Measurements from ENCODE around the gene LARGE1.

LARGE1 gene

DNA sequence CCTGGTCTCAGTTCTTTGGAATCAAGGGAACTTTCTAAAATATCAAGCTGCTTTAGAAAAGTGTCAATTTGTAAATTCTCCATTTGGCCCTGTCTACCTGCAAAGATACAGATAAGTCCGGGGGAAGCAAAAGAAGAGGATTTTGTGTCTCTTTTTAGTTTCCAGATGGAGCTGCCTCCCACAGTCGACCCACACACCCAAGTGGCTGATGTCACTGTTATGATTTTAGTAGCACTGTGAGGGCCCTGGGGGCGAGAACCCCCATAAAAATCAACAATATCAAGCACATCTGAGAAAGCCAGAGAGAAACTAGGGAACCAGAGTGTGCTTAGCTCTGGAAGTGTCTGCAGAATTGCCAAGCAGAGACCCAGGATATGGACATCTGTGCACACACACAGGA, 212.7 kb downstream of the LARGE1 start:
- DNase-seq: no peak

DNA sequence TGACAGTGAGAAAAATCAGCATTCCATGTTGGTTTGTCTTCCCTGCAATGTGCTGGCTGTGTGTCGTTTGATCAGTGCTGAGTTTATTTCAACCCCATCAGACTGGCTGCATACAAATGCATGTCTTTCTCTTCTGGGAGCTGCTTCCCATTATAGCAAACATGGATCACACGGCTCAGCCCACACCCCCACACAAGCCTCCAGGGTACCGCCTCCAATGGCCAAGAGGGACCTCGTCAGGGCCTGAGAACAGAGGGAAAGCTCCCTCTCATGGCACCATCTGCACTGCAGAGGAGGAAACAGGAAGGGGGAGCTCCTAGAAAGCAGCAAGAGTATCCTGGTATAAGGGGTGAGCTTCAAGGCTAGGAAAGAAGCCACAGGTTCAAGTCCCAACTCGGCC, 214.2 kb downstream of the LARGE1 start:
- DNase-seq: no peak

DNA sequence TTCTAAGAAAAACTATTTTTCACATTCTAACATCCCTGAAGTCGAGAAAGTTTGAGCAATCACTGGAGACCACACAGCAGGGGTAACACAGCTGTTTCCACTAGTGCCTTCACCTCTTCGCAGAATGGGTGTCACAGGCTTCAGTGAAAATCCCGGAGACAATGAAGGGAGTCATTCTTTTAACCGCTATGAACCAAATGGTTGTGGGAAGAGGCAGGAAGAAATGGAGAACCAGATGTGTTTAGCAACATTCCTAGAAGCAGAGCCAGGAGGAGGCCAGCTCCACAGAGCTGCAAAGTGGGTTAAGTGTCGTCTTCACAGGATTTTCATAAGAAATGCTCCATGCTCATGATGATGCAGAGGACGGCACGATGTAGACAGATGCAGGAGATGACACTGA, 221.1 kb downstream of the LARGE1 start:
- DNase-seq: no peak

DNA sequence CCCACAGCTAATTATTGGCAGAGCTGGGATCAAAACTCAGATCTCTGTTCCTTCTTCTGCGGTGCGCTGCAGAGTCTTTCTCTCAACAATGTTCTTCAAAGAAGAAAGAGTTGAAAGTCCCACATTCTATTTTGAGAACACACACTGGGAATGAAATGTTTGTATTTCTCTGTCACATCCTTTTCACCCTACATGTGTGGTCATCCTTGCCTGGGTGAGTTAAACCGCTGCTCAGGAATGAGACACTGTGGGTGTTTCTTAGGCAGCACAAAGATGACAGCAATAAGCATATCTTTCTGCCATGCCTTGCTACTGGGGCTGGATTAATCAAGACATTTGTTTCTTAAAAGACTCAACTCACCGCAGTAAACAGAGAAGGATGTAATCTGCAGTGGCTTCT, 222.6 kb downstream of the LARGE1 start:
- DNase-seq: no peak

DNA sequence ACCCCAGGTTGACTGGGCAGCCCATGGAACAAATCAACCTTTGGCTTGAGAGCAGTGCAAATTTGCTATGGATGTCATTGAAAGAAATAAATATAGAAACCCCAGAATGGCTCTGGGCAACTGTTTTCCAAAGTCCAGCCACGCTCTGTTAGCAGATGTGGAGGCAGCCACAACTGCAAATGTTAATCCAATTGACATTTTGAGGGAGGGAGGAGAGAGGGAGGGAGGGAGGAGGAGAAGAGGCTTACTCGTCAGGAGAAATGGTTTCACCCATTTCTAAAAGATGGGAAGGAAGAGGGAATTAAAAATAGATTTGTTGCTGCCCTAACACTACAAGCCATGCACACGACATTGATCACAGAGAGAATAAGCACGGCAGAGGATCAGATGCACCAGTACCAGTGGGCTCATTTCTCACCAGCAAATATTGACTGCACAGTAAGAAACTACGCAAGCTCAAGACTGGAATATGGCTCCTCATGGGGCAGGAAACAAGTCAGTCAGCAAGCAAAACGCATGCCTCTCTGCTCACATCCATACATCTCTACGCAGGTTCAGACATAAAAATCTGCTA, 229.1 kb downstream of the LARGE1 start:
- DNase-seq: no peak

DNA sequence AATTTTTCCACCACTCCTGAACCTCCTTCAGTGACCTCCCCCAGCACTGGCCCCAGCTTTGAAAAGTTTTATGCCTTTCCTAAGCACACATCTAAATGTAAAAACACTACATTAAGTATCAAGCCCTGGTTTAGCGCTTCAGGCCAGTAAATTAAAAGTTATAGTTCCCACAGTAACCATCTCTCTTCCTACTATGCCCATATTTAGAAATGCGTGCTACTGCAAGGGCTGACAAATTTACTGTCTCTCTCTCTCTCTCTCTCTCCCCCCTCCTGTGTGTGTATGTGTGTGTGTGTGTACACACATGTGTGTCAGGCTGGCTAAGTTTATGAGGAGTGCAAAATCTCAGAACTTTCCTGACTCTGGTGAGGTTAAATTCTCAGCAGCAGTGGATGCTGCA, 231.4 kb downstream of the LARGE1 start:
- DNase-seq: no peak

DNA sequence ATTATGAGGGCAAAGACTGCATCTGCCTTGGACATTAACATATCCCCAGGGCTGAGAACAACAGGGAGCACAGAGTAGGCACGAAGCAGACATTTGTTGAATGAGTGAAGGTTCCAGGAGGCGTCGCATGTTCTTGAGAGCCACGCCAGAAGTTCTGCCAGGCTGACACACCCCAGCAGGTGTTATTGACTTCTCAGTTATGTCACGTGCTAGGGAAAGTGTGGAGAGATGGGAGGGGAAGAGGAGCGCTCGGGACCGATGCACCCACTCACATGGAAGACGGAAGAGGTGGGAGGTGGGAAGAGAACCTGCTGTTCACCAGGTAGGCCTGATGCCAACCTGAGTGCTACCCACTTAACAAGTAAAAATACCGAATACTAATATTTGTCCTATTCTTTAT, 232.8 kb downstream of the LARGE1 start:
- DNase-seq: no peak

DNA sequence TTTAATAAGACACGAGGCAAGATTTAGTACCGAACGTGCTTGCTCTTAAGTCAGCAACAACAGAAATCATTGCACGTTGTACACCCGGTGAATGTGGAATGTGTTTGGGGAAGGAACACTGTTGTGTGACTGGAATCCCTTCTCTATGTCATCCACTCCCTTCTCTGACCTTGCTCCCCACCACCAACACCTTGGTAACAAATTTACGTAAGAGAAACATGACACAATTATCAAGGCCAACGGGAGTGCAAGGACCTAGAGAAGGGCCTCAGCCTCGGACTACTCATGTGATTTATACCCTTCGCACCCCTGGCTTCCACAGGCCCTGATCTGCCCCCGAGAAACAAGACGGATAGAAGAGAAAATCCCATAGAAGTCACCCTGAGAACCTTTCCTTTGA, 236.2 kb downstream of the LARGE1 start:
- no peak for DNase-seq

DNA sequence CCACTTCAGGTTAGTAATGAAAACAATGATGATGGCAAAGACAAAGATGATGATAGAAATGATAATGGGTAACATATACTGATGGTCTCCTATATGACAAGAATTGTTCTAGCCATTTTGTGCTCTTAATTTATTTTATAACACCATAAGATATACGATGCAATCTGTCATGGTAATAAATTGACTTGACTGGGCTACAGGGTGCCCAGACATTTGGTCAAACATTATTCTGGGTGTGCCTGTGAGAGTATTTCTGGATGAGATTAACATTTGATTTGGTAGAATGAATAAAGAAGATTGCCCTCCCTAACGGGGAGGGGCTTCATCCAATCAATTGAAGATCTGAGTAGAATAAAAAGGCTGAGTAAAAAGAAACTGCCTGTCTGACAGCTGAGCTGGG, 237.3 kb downstream of the LARGE1 start:
- no peak for DNase-seq

DNA sequence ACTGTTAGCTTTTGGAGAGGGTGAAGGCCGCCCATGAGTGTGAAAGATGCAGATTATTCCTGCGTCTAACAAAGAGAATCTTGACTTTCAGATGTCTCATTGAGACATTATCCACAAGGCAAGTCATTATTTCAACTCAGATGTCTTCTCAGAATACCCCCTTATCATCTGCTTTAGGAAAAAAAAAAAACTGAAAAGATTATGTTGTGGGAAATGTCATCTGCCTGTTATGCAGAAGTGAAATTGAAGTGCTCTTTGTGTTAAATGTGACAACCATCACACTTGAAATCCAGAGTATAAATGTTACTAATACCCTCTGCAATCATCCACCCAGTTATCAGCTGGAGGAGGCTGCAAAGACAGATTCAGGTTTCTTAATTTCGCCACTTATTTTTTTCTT, 239.6 kb downstream of the LARGE1 start:
- no peak for DNase-seq

DNA sequence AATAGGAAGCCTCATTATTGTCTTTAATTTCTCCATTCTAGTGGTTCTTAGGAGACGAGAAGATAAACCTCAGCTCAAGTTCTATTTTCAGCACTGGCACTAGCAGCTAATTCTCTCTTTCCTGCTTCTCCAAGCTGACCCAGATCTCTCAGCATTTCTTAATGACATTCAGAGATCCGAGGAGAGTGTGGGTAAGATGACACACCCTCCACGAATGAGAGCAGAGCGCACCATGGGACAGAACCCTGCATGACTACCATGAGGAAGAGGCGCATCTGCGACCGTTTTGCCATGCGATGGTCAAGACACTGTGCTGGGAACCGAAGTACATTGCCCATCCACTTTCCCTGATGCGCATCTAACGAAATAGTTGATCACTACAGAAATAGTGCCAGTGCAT, 241.8 kb downstream of the LARGE1 start:
- DNase-seq: no peak

DNA sequence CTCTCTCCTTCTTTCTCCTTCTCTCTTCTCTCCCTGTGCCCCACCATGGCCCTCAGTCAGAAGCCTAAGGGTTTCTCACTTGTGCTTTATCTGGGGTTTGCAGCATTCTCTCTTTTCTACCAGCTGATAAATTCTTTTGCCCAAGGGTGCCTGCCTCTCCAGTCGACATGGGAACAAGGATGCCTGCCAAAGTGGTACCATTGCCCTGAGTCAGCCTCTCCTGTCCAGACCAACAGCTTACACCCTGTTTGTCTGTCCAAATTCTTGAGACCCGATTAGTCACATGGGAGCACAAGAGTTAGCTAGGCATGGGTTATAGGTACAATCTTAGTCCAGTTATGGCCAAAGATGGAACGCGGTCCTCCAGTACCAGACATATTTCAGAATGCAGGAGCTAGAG, 242.7 kb downstream of the LARGE1 start:
- DNase-seq: no peak

DNA sequence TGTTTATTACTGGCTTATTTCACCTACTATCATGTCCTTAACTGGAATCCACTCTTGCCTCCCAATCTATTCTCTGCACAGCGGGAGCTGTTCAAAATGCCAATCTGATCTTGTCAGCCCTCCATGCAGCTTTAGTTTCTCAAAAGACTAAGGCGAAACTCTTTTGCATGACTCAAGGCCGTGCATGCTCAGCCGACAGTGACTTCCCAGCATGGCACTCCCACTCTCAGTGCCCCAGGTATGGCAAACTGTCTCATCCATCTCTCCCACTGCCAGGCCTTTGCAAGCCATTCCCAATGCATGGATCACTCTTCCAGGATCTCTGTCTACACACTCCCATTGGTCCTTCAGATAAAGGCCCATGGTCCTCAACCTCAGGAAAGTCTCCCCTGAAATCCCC, 245.9 kb downstream of the LARGE1 start:
- no peak for DNase-seq

DNA sequence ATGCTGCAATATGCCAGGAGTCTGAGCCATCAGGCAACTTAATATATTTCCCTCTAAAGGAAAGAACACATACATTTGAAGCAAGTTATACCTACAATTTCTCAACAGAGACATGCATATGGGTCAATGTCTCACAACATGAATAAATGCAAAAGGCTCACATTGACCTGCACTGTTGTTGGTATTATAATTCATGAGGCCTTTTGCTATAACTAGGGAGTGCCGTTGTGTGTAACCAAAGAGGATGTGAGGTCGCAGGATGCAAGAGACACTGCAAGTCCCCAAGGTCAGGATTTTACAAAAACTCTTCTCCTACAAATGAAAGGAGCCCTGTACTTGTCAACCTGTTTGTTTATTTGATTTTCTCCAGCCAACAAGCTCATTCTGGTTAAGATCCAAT, 250.5 kb downstream of the LARGE1 start:
- no peak for DNase-seq

DNA sequence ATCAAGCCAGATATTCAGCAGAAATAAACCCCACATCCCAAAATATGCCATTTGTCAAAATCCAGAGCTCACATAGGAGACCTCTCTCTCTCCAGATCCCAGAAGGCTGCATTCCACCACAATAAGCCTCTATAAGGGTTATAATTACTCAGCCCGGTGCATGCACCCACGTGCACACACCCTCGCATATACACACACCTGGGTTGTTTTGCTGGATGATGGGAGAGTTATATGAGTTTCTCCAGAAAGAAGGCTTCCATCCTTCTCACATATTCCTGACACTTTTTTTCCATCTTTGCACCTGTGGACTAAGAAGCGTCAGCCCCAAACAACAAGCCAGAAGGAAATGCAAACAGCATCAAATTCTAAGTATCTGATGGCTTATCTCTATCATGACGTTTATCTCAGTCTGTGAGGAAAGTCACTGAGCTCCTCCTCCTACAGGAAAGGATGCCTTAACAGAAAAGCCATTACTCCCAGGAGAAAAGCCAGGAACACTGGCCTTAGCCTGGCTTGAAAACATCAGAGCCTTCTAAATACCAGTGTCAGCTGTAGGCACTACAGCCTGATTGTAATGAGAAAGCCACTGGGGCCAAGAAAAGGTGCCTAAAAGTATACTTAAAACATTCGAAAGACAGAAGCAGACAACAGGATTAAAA, 253.2 kb downstream of the LARGE1 start:
- DNase-seq: no peak

DNA sequence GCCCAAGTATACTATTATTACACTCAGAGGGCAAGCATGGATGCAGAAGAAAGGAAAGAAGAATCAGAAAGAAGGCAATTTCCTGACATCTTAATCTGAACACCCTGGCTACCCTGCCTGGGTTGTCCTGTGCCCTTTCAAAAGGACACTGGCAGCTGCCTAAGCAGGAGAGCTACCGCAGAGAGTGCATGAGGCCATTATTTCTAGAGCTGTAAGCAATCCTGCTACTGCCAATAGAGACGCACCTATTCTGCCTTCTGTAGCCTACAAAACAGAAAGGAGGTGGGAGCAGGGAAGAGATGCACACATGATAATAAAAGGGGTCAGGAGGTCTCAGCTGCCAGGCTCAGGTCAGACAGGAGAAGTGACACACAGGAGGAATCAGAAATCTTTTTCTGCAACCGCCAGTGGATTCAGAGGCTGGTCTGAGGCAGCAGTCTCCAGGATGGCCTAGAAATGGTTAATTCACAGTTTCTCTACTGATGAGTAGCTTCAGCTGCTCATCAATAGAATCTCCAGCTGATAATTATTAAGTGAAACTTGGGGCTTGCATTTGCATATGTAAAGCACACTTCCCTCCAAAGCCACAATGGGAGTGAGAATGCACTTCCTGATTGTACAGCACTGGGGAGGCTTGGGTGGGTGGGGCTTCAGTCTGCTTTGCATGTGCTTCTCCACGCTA, 253.9 kb downstream of the LARGE1 start:
- DNase-seq: no peak

DNA sequence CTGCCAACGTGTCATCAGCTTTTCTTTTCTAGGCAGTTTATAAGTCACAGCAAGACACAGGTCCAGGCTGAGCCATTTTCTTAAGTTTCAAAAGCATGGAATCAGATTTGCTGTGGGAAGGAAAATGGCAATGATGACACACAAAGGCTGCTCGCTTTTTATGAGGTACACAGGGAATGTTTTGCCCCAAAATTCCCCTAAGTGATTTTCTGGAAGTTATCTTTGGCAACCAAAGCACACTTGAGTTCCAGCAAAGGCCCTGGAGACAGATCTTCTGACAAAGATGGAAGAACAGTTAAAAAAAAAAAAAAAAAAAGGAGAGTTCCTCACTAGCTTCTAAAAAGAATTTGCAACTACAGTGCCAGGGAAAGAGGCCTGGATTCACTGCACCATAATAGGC, 260.8 kb downstream of the LARGE1 start:
- DNase-seq: no peak

DNA sequence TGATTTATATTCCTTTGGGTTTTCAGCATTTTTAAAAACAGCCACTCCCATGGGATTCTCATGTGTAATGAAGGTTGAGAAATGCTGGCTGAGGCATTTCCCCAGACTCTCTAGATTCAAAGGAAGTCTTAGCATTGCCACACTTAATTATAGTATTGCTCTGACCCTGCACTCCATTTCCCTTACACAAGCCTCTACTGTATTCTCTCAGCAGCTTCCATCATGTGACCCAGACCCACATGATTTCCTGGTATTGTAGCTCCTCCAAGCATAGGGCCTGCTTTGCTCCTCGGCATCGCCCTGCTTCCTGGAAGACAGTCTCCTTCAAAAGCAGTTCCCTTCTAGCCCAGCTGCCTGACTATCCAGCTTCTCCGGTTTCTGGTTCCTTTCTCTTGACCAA, 261.5 kb downstream of the LARGE1 start:
- DNase-seq: no peak

DNA sequence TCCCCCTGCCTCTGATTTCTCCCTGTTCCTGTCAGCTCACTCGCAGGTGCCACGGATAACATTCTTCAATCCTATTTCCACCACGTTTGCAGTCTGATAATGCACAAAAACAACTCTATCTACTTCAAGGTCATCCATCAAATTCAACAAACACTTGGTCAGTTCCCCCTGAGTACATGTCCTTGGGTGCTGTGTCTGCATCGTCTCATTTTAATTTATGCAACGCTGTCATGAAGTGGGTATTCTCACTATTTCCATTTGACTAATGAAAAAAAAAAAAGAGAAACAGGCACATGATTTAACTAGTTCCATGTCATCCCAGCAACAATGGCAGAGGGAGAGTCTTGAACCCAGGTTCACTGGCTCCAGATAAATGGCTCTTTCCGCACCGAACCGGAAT, 262.6 kb downstream of the LARGE1 start:
- DNase-seq: no peak

DNA sequence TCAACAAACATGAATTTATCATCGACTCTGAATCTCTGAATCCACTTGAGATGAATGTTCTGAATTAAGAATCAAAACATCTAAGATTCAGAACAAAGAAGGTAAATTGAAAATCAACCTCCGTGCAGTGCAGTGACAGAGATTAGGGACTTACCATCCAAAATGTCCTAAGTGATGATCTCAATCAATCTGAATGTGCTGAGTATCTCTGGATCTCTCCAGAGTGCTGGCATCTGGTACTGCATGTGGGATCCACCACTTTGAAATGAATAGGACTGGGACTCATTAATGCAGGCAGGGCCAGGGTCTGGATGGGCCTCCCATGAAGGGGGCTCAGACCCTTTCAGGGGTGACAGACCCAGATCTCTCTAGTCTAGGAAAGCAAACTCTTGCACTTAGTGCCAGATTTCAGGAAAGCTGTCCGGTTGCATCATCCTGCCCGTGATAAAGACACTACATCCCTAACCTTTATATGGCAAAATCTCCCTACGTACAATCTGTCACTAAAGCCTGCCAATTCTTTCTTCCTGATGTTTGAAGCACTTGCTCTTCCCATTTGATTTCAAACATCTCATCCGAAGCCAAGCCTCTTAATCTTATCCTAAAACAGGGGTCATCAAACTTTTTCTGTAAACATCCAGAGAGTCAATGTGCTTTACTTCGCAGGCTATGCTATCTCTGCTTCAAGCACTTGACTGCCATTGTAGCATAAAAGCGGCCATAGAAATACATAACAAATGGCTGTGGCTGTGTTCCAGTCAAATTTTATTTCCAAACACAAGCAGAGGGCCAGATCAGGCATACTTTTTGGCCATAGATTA, 263.3 kb downstream of the LARGE1 start:
- DNase-seq: no peak

DNA sequence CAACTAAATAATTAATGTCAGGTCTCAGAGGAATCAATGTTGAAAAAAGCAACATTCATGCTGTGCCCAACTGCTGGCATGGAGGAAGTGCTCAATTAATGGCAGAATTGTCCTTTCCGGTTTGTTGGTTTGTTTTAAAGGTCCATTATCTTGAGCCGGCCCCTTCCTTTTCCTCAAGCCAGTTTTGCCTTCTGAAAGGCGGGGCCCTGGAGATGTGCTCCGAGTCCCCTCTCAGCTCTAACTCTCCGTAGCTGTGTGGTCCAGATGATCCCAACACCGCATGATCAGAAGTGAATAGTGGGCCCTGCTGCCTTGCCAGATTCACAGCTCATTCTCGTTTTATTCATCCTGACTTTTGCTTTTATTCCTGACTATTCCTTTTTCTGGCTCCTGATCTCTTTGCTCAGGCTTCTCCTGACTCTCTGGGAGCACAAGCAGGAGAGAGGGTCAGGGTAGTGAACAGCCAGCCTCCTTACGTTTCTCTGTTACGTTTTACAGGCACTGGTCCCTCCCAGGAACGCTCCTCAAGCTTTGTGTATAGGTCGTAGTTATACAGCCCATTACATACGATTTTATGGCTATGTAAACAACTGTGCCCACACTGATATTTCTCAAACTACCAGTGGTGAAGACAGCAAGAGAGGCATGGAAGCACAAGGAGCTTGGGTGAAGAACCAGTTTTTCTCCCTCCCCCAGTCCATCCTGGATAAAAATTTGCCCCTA, 265.9 kb downstream of the LARGE1 start:
- DNase-seq: no peak

DNA sequence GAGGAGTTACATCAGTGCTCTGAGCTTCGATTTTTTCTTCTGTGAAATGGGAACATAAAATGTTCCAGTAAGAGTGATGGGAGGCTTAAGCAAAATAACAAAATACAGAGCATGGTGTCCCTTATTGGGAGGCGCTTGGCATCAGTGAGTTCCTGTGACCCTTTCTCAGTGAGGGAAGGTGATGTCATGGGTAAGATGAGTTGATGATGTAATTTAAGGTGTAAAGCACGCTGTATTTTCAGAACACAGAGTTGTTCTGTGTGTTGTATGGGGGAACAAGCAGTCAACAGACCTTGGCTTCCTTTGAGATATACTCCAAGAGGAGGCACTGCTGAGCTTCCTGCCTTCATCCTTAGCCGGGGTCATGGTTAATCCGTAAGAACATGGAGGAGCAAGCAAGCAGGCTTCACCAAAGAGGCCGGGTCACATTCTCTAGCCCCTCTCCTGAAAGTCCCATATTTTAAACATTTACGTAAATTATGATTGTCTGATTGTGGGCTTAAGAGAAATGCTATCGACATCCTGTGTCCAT, 266.7 kb downstream of the LARGE1 start:
- no peak for DNase-seq

DNA sequence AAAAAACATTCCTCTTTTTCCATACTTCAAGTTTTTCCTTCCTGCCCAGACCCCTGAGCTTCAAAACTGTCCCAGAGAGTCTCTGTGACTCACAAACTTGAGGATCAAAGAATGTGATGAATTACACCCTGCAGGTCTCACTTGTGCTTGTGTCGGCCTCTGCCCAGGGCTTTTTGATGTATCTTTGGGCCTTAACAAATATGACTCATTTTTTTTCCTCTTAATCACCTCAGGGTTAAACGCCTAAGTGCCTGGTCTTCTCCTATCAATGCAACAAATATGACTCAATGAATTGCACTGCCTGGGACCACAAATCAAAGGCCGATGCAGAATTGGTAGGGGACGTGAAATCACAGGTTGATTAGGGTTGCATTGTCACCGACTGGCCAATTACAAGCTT, 267.7 kb downstream of the LARGE1 start:
- no peak for DNase-seq

Data from activated CD4-positive, CD25-positive, alpha-beta regulatory T cell (primary cell).